GM18517 (cell line): Measurements from ENCODE around the gene DNAJB14.

Source experiments
- ATAC-seq: cut with Tn5 transposase; IDR thresholded peaks from one replicate; pipeline ENCODE4 v1.9.1; 2021; ENCODE audit warnings: mild to moderate bottlenecking, moderate library complexity; ENCODE audit not compliant: unreplicated experiment

The DNAJB14 gene

GRCh38 chr4:99872570-99872969 lies 73.8 kb downstream of the DNAJB14 start:
- no peak for ATAC-seq

GRCh38 chr4:99868126-99868596 lies 78.3 kb downstream of the DNAJB14 start:
- no peak for ATAC-seq

- no peak for ATAC-seq
These were observed 82.6 kb downstream of the DNAJB14 start for GRCh38 chr4:99863804-99864203.

GRCh38 chr4:99861120-99861905 lies 85.1 kb downstream of the DNAJB14 start:
- ATAC-seq, result peak; percentile 48

- no peak for ATAC-seq
These were observed 85.9 kb downstream of the DNAJB14 start for GRCh38 chr4:99860521-99860920.

GRCh38 chr4:99859618-99860017 lies 86.8 kb downstream of the DNAJB14 start:
- peak; percentile 58 for ATAC-seq

- ATAC-seq, result no peak
These were observed 89.1 kb downstream of the DNAJB14 start for GRCh38 chr4:99857307-99857706.

GRCh38 chr4:99856166-99856565 lies 90.3 kb downstream of the DNAJB14 start:
- no peak for ATAC-seq

GRCh38 chr4:99855678-99856077 lies 90.7 kb downstream of the DNAJB14 start:
- peak; percentile 47 for ATAC-seq

GRCh38 chr4:99853999-99854398 lies 92.4 kb downstream of the DNAJB14 start:
- no peak for ATAC-seq

GRCh38 chr4:99853190-99853589 lies 93.2 kb downstream of the DNAJB14 start:
- no peak for ATAC-seq

GRCh38 chr4:99852199-99852749 lies 94.1 kb downstream of the DNAJB14 start:
- no peak for ATAC-seq

GRCh38 chr4:99848591-99849001 lies 97.8 kb downstream of the DNAJB14 start:
- peak; percentile 39 for ATAC-seq

- ATAC-seq, result peak; percentile 64
These were observed 98.9 kb downstream of the DNAJB14 start for GRCh38 chr4:99847362-99847976.

GRCh38 chr4:99846891-99847290 lies 99.5 kb downstream of the DNAJB14 start:
- no peak for ATAC-seq
